ENCODE measurements around the gene PDHB. TPM values are rescaled to one million over a fixed set of nuclear protein-coding genes. Genes with fewer than 3 reads are reported as not detected.
A peak's percentile ranks its signal among the peaks of the same experiment; 100 is the strongest.
"Not testable (repeated sequence)": the region's sequence is repeated elsewhere in the genome, so short reads cannot be mapped to it uniquely, and the experiment has no call there.

The PDHB gene
- total and polyA plus RNA-seq, 4 experiments from 2014 or later = 55.0 to 148 (median 80.6) TPM

- H3K36me3 ChIP-seq (ENCODE audit: insufficient read depth, low read length); H3K27me3 ChIP-seq (ENCODE audit: insufficient read depth, low read length); H3K4me3 ChIP-seq (ENCODE audit: low read length in 2 of 2); H3K27ac ChIP-seq (ENCODE audit: low read depth, low read length); H3K27ac Mint-ChIP-seq; H3K27me3 Mint-ChIP-seq; H3K4me1 Mint-ChIP-seq; H3K9me3 ChIP-seq (ENCODE audit: control insufficient read depth in 1 of 2, low read length in 2 of 2); DNase-seq; intact Hi-C loops (cut with micrococcal nuclease); H3K4me3 Mint-ChIP-seq; H3K36me3 Mint-ChIP-seq; POLR2A ChIA-PET (ENCODE audit: partially characterized antibody); H3K9me3 Mint-ChIP-seq; H3K4me1 ChIP-seq (ENCODE audit: insufficient read depth, low read length): not testable (repeated sequence)
- CTCF ChIA-PET (ENCODE audit: partially characterized antibody) = interaction anchor here (1.0 kb wide), 1 partner anchor 50 kb away, joined by 3 read pairs; no protein-coding TSS in a partner anchor
These were observed 7.3 kb upstream of the PDHB start for GRCh38 chr3:58440996-58441355.

- Mint-ChIP-seq H3K27ac (peak overlapping the region in 1 of 7 donors; percentile 0), H3K4me1 (peaks cover 9 to 28% (median 17%) of the 10 kb centered on the region in 4 donors)
- CTCF ChIA-PET (ENCODE audit: partially characterized antibody) = interaction anchor here (1.2 kb wide), 2 partner anchors 27 to 103 kb away, joined by 4 read pairs; no protein-coding TSS in a partner anchor
- H3K36me3 Mint-ChIP-seq; H3K27me3 Mint-ChIP-seq; H3K27me3 ChIP-seq (ENCODE audit: insufficient read depth, low read length); H3K36me3 ChIP-seq (ENCODE audit: insufficient read depth, low read length); POLR2A ChIA-PET (ENCODE audit: partially characterized antibody); DNase-seq; H3K9me3 ChIP-seq (ENCODE audit: control insufficient read depth in 1 of 2, low read length in 2 of 2); H3K27ac ChIP-seq (ENCODE audit: low read depth, low read length); H3K4me3 Mint-ChIP-seq; H3K9me3 Mint-ChIP-seq; H3K4me3 ChIP-seq (ENCODE audit: low read length in 2 of 2): not testable (repeated sequence)
- intact Hi-C loops (cut with micrococcal nuclease) = loop anchor here (10.0 kb wide), 1 partner anchor 432 kb away; the partner anchor contains the start of gene FLNB
- H3K4me1 ChIP-seq (ENCODE audit: insufficient read depth, low read length) = peaks cover 16% of the 10 kb centered on the region
These were observed 3.6 kb upstream of the PDHB start for GRCh38 chr3:58437276-58437675.

- intact Hi-C loops (cut with micrococcal nuclease) = loop anchor here (10.0 kb wide), 1 partner anchor 430 kb away; the partner anchor contains the start of gene FLNB
These were observed 1.4 kb upstream of the PDHB start for GRCh38 chr3:58434990-58435389.

GRCh38 chr3:58434511-58434910 lies 879 bp upstream of the PDHB start:
- Mint-ChIP-seq H3K9me3 (no peaks in the 10 kb centered on the region), H3K36me3 (peaks cover 15 to 27% of the 10 kb centered on the region in 2 donors), H3K4me3 (peak overlapping the region in 7 of 8 donors; percentile 20 to 94 (median 91)), H3K4me1 (peaks cover 16 to 36% (median 24%) of the 10 kb centered on the region in 4 donors), H3K27me3 (no peaks in the 10 kb centered on the region), H3K27ac (peak overlapping the region in 6 of 7 donors; percentile 52 to 88 (median 86))
- ChIA-PET POLR2A (ENCODE audit: partially characterized antibody) (interaction anchor here (0.6 to 2.6 kb wide), 8 partner anchors 9 to 679 kb away, joined by 3 to 31 read pairs (median 8); partner anchors contain the start of genes HTD2, KCTD6, PXK and RPP14), CTCF (ENCODE audit: partially characterized antibody) (interaction anchor here (1.6 to 2.7 kb wide), 3 partner anchors 29 to 128 kb away, joined by 3 to 18 read pairs (median 12); partner anchors contain the start of genes HTD2, KCTD6 and RPP14)
- no peak overlapping the region for H3K4me3 ChIP-seq (ENCODE audit: low read length in 2 of 2)
- intact Hi-C loops (cut with micrococcal nuclease) = loop anchor here (10.0 kb wide), 1 partner anchor 430 kb away; the partner anchor contains the start of gene FLNB
- H3K27ac ChIP-seq (ENCODE audit: low read depth, low read length) = no peak overlapping the region
- peaks cover 25% of the 10 kb centered on the region for H3K4me1 ChIP-seq (ENCODE audit: insufficient read depth, low read length)
- H3K9me3 ChIP-seq (ENCODE audit: control insufficient read depth in 1 of 2, low read length in 2 of 2) = no peaks in the 10 kb centered on the region
- no peak for DNase-seq
- no peaks in the 10 kb centered on the region for H3K27me3 ChIP-seq (ENCODE audit: insufficient read depth, low read length)
- H3K36me3 ChIP-seq (ENCODE audit: insufficient read depth, low read length) = peaks cover 20% of the 10 kb centered on the region

More at GRCh38 chr3:58434990-58435389, 1.4 kb upstream of the PDHB start:
- Mint-ChIP-seq H3K27ac (peak overlapping the region in 2 of 7 donors; percentile 46 to 68), H3K36me3 (peaks cover 11 to 22% of the 10 kb centered on the region in 2 donors), H3K9me3 (no peaks in the 10 kb centered on the region), H3K27me3 (no peaks in the 10 kb centered on the region), H3K4me1 (peaks cover 16 to 36% (median 24%) of the 10 kb centered on the region in 4 donors), H3K4me3 (peak overlapping the region in 3 of 8 donors; percentile 1 to 93 (median 91))
- no peak for DNase-seq
- Histone ChIP-seq H3K27me3 (ENCODE audit: insufficient read depth, low read length) (no peaks in the 10 kb centered on the region), H3K4me1 (ENCODE audit: insufficient read depth, low read length) (peaks cover 25% of the 10 kb centered on the region), H3K4me3 (ENCODE audit: low read length in 2 of 2) (no peak overlapping the region), H3K9me3 (ENCODE audit: control insufficient read depth in 1 of 2, low read length in 2 of 2) (no peaks in the 10 kb centered on the region), H3K36me3 (ENCODE audit: insufficient read depth, low read length) (peaks cover 15% of the 10 kb centered on the region), H3K27ac (ENCODE audit: low read depth, low read length) (no peak overlapping the region)
- POLR2A ChIA-PET (ENCODE audit: partially characterized antibody) = no interaction called here
- CTCF ChIA-PET (ENCODE audit: partially characterized antibody) = interaction anchor here (1.6 to 2.7 kb wide), 3 partner anchors 29 to 129 kb away, joined by 3 to 18 read pairs (median 12); partner anchors contain the start of genes HTD2, KCTD6 and RPP14

GRCh38 chr3:58434168-58434504 lies 504 bp upstream of the PDHB start:
- H3K4me3 Mint-ChIP-seq = peak overlapping the region; percentile 87 to 94 (median 92)
- DNase-seq = no peak
- H3K27me3 ChIP-seq (ENCODE audit: insufficient read depth, low read length) = no peaks in the 10 kb centered on the region
- peak overlapping the region in 1 of 2 donors; percentile 82 for H3K4me3 ChIP-seq (ENCODE audit: low read length in 2 of 2)
- POLR2A ChIA-PET (ENCODE audit: partially characterized antibody) = interaction anchor here (0.6 to 2.6 kb wide), 8 partner anchors 9 to 678 kb away, joined by 3 to 31 read pairs (median 8); partner anchors contain the start of genes HTD2, KCTD6, PXK and RPP14
- H3K36me3 ChIP-seq (ENCODE audit: insufficient read depth, low read length) = peaks cover 24% of the 10 kb centered on the region
- H3K9me3 ChIP-seq (ENCODE audit: control insufficient read depth in 1 of 2, low read length in 2 of 2) = no peaks in the 10 kb centered on the region
- peaks cover 19 to 31% of the 10 kb centered on the region in 2 donors for H3K36me3 Mint-ChIP-seq
- no peaks in the 10 kb centered on the region for H3K27me3 Mint-ChIP-seq
- peak overlapping the region; percentile 46 for H3K27ac ChIP-seq (ENCODE audit: low read depth, low read length)
- H3K4me1 Mint-ChIP-seq = peaks cover 16 to 36% (median 24%) of the 10 kb centered on the region in 4 donors
- peak overlapping the region; percentile 66 to 95 (median 88) for H3K27ac Mint-ChIP-seq
- CTCF ChIA-PET (ENCODE audit: partially characterized antibody) = interaction anchor here (1.6 to 2.7 kb wide), 4 partner anchors 19 to 128 kb away, joined by 3 to 18 read pairs (median 11); partner anchors contain the start of genes HTD2, KCTD6 and RPP14
- intact Hi-C loops (cut with micrococcal nuclease) = loop anchor here (10.0 kb wide), 1 partner anchor 429 kb away; the partner anchor contains the start of gene FLNB
- H3K4me1 ChIP-seq (ENCODE audit: insufficient read depth, low read length) = peaks cover 25% of the 10 kb centered on the region
- H3K9me3 Mint-ChIP-seq = no peaks in the 10 kb centered on the region

- POLR2A ChIA-PET (ENCODE audit: partially characterized antibody) = interaction anchor here (0.6 to 2.6 kb wide), 10 partner anchors 8 to 126 kb away, joined by 3 to 31 read pairs (median 8); partner anchors contain the start of genes HTD2, KCTD6, PXK and RPP14
- no peaks in the 10 kb centered on the region for H3K9me3 ChIP-seq (ENCODE audit: control insufficient read depth in 1 of 2, low read length in 2 of 2)
- H3K36me3 ChIP-seq (ENCODE audit: insufficient read depth, low read length) = peaks cover 36% of the 10 kb centered on the region
- DNase-seq = no peak
- peak overlapping the region; percentile 69 to 82 for H3K4me3 ChIP-seq (ENCODE audit: low read length in 2 of 2)
- H3K27me3 ChIP-seq (ENCODE audit: insufficient read depth, low read length) = no peaks in the 10 kb centered on the region
- H3K27ac ChIP-seq (ENCODE audit: low read depth, low read length) = peak overlapping the region; percentile 77
- peak overlapping the region; percentile 91 to 94 (median 92) for H3K4me3 Mint-ChIP-seq
- peaks cover 30 to 43% of the 10 kb centered on the region in 2 donors for H3K36me3 Mint-ChIP-seq
- peaks cover 16 to 36% (median 25%) of the 10 kb centered on the region in 4 donors for H3K4me1 Mint-ChIP-seq
- H3K27me3 Mint-ChIP-seq = no peaks in the 10 kb centered on the region
- H3K27ac Mint-ChIP-seq = peak overlapping the region; percentile 88 to 98 (median 91)
- no peaks in the 10 kb centered on the region for H3K9me3 Mint-ChIP-seq
- CTCF ChIA-PET (ENCODE audit: partially characterized antibody) = interaction anchor here (1.9 to 2.7 kb wide), 3 partner anchors 18 to 127 kb away, joined by 10 to 18 read pairs (median 12); partner anchors contain the start of genes HTD2, KCTD6 and RPP14
- peaks cover 25% of the 10 kb centered on the region for H3K4me1 ChIP-seq (ENCODE audit: insufficient read depth, low read length)
- intact Hi-C loops (cut with micrococcal nuclease) = loop anchor here (1.0 to 10.0 kb wide), 4 partner anchors 58 to 428 kb away; partner anchors contain the start of genes FLNB, HTD2 and RPP14
These were observed 727 bp downstream of the PDHB start for GRCh38 chr3:58432905-58433304.

GRCh38 chr3:58429657-58430056 lies 4.0 kb downstream of the PDHB start:
- POLR2A ChIA-PET (ENCODE audit: partially characterized antibody) = interaction anchor here (1.0 kb wide), 2 partner anchors 9 to 120 kb away, joined by 3 to 4 read pairs; no protein-coding TSS in a partner anchor
- Mint-ChIP-seq H3K4me3 (no peak overlapping the region), H3K9me3 (no peaks in the 10 kb centered on the region), H3K36me3 (peaks cover 44 to 67% of the 10 kb centered on the region in 2 donors), H3K27ac (no peak overlapping the region), H3K4me1 (peaks cover 16 to 32% (median 23%) of the 10 kb centered on the region in 4 donors), H3K27me3 (no peaks in the 10 kb centered on the region)
- H3K4me3 ChIP-seq (ENCODE audit: low read length in 2 of 2) = no peak overlapping the region
- no peak overlapping the region for H3K27ac ChIP-seq (ENCODE audit: low read depth, low read length)
- peaks cover 25% of the 10 kb centered on the region for H3K4me1 ChIP-seq (ENCODE audit: insufficient read depth, low read length)
- no peak for DNase-seq
- peaks cover 48% of the 10 kb centered on the region for H3K36me3 ChIP-seq (ENCODE audit: insufficient read depth, low read length)
- CTCF ChIA-PET (ENCODE audit: partially characterized antibody) = interaction anchor here (1.0 to 3.9 kb wide), 6 partner anchors 9 to 123 kb away, joined by 3 to 17 read pairs (median 6); partner anchors contain the start of genes HTD2, KCTD6 and RPP14
- intact Hi-C loops (cut with micrococcal nuclease) = loop anchor here (10.0 kb wide), 1 partner anchor 425 kb away; the partner anchor contains the start of gene FLNB
- no peaks in the 10 kb centered on the region for H3K27me3 ChIP-seq (ENCODE audit: insufficient read depth, low read length)
- H3K9me3 ChIP-seq (ENCODE audit: control insufficient read depth in 1 of 2, low read length in 2 of 2) = no peaks in the 10 kb centered on the region
